A172 (cell line): ENCODE measurements around the gene LAPTM5. TPM values are rescaled to one million over a fixed set of nuclear protein-coding genes. Genes with fewer than 3 reads are reported as not detected.

Experiments used
- DNase-seq: peaks from one replicate; pipeline ENCODE4 v3.0.0-alpha.2; 2015; ENCODE audit warnings: low spot score
- total RNA-seq: library from RNA; depleted of rRNA; stranded (reverse); fragments of >200 nt; shearing (Covaris generic); gene quantifications from 2 replicates; pipeline ENCODE4 v1.2.3, GENCODE V29; 2014

LAPTM5 gene
- total RNA-seq, 1 experiment from 2014 or later, result not detected

GRCh38 chr1:30731109-30731805 is 26.3 kb downstream of the LAPTM5 start:
- DNase-seq, result no peak

GRCh38 chr1:30730346-30731108 is 27.0 kb downstream of the LAPTM5 start:
- DNase-seq, result no peak

GRCh38 chr1:30729901-30730300 is 27.7 kb downstream of the LAPTM5 start:
- DNase-seq, result no peak

GRCh38 chr1:30728832-30729638 is 28.5 kb downstream of the LAPTM5 start:
- DNase-seq, result no peak

- no peak for DNase-seq
Measured at GRCh38 chr1:30728340-30728739, 29.2 kb downstream of the LAPTM5 start.

GRCh38 chr1:30727824-30728223 is 29.8 kb downstream of the LAPTM5 start:
- DNase-seq, result peak; percentile 25

GRCh38 chr1:30726773-30727684 is 30.5 kb downstream of the LAPTM5 start:
- no peak for DNase-seq

- no peak for DNase-seq
Measured at GRCh38 chr1:30726236-30726635, 31.3 kb downstream of the LAPTM5 start.

GRCh38 chr1:30725450-30726095 is 32.0 kb downstream of the LAPTM5 start:
- no peak for DNase-seq

GRCh38 chr1:30724655-30725421 is 32.7 kb downstream of the LAPTM5 start:
- no peak for DNase-seq

GRCh38 chr1:30724175-30724574 is 33.4 kb downstream of the LAPTM5 start:
- DNase-seq, result no peak

- no peak for DNase-seq
Measured at GRCh38 chr1:30723331-30723755, 34.2 kb downstream of the LAPTM5 start, which contains the start of gene MATN1. MATN1 (minus strand) TSS chr1:30723585; CDS start chr1:30723551, 34 bp downstream.

- no peak for DNase-seq
Measured at GRCh38 chr1:30721812-30722537, 35.6 kb downstream of the LAPTM5 start.

GRCh38 chr1:30721341-30721793 is 36.2 kb downstream of the LAPTM5 start:
- no peak for DNase-seq

- DNase-seq, result no peak
Measured at GRCh38 chr1:30720271-30721223, 37.0 kb downstream of the LAPTM5 start.

- DNase-seq, result peak; percentile 49
Measured at GRCh38 chr1:30719406-30720270, 37.9 kb downstream of the LAPTM5 start.
